Activated B cell treated with CpG ODN at 0.5 μM for 24 hours (primary cell): ENCODE data around the gene DDX39B. TPM values are rescaled to one million over a fixed set of nuclear protein-coding genes. Genes with fewer than 3 reads are reported as not detected.

Experiments
- ATAC-seq: fragments of 200-7000 bp; cut with Tn5 transposase; one replicate; pipeline ENCODE4 v1.10.0; 2021; ENCODE audit warnings: low read depth, mild to moderate bottlenecking, moderate library complexity
- CTCF ChIA-PET: fragments of 350-600 bp; sonication (Branson Sonifier 250); formaldehyde crosslinking; loops from one replicate; lab custom pipeline; 2021; ENCODE audit warnings: antibody characterized with exemption; lab: Charles Lee
- POLR2A ChIA-PET: fragments of 350-600 bp; sonication (Branson Sonifier 250); formaldehyde crosslinking; loops from one replicate; lab custom pipeline; 2021; ENCODE audit warnings: antibody characterized with exemption; lab: Charles Lee
- DNase-seq: peaks from one replicate; pipeline ENCODE4 v3.0.0; 2022
- H3K27ac Mint-ChIP-seq: one replicate; pipeline ENCODE4 v1.8.0; 2020; ENCODE audit warnings: mixed read lengths
- H3K27me3 Mint-ChIP-seq: one replicate; pipeline ENCODE4 v1.8.0; 2021; ENCODE audit warnings: mixed read lengths
- H3K36me3 Mint-ChIP-seq: one replicate; pipeline ENCODE4 v1.8.0; 2021; ENCODE audit warnings: low read depth, mixed read lengths
- H3K4me1 Mint-ChIP-seq: one replicate; pipeline ENCODE4 v1.8.0; 2021; ENCODE audit warnings: mixed read lengths
- H3K4me3 Mint-ChIP-seq: one replicate; pipeline ENCODE4 v1.8.0; 2020; ENCODE audit warnings: mild to moderate bottlenecking, mixed read lengths
- H3K9me3 Mint-ChIP-seq: one replicate; pipeline ENCODE4 v1.8.0; 2020; ENCODE audit warnings: mixed read lengths
- CTCF ChIP-seq: fragments of 200-600 bp; IDR thresholded peaks from one replicate; pipeline ENCODE4 v1.8.0; 2022; ENCODE audit warnings: antibody characterized with exemption, mild to moderate bottlenecking
- intact Hi-C: fragments of 100-400 bp; cut with micrococcal nuclease; formaldehyde crosslinking; loops from one replicate; pipeline ENCODE4 v1.15.1; 2024
- total RNA-seq: library from RNA; stranded (reverse); gene quantifications from 2 replicates; pipeline ENCODE4 v1.2.3, GENCODE V29; 2022

The DDX39B gene
- total RNA-seq, 1 donor from 2014 or later = 484 TPM

GRCh38 chr6:31575952-31576685 lies 34.3 kb upstream of the DDX39B start:
- Mint-ChIP-seq H3K36me3 (peaks cover 65% of the 10 kb centered on the region), H3K9me3 (no peaks in the 10 kb centered on the region), H3K27me3 (no peaks in the 10 kb centered on the region), H3K27ac (peak overlapping the region; percentile 99), H3K4me1 (peaks cover 91% of the 10 kb centered on the region), H3K4me3 (peak overlapping the region; percentile 98)
- DNase-seq (no peak), ATAC-seq (no peak)
- intact Hi-C loops = loop anchor here (1.0 to 2.0 kb wide), 2 partner anchors 10 to 77 kb away; partner anchors contain the start of genes BAG6 and LST1
- ChIA-PET CTCF (interaction anchor here (1.0 to 25.7 kb wide), 5 partner anchors 8 to 23 kb away, joined by 3 to 611 read pairs (median 33); partner anchors contain the start of genes ATP6V1G2, DDX39B, LST1 and LTB), POLR2A (interaction anchor here (0.6 to 26.0 kb wide), 21 partner anchors 1 to 961 kb away, joined by 3 to 1155 read pairs (median 6); partner anchors contain the start of genes ABHD16A, ATP6V1G2, BAG6 and C6orf47)
- TF ChIP-seq CTCF = no peak

- Mint-ChIP-seq H3K4me1 (peaks cover 95% of the 10 kb centered on the region), H3K9me3 (no peaks in the 10 kb centered on the region), H3K36me3 (peaks cover 61% of the 10 kb centered on the region), H3K27me3 (no peaks in the 10 kb centered on the region), H3K4me3 (peak within 1 kb of the TSS; percentile 98), H3K27ac (peak within 1 kb of the TSS; percentile 99)
- DNase-seq (peak; percentile 66), ATAC-seq (peak; percentile 51)
- TF ChIP-seq CTCF = no peak
- intact Hi-C loops = loop anchor here (2.0 kb wide), 1 partner anchor 77 kb away; the partner anchor contains the start of gene BAG6
- ChIA-PET CTCF (interaction anchor here (1.0 to 25.7 kb wide), 5 partner anchors 9 to 22 kb away, joined by 3 to 611 read pairs (median 33); partner anchors contain the start of genes ATP6V1G2, DDX39B, LST1 and LTB), POLR2A (interaction anchor here (0.8 to 26.0 kb wide), 18 partner anchors 1 to 257 kb away, joined by 3 to 1155 read pairs (median 6); partner anchors contain the start of genes ABHD16A, BAG6, C6orf47 and CLIC1)
These were observed 33.6 kb upstream of the DDX39B start, which contains the start of gene TNF for GRCh38 chr6:31575335-31575901. Gene TNF (plus strand): TSS chr6:31575565. CDS start chr6:31575742, 177 bp downstream.

GRCh38 chr6:31574106-31575061 lies 32.6 kb upstream of the DDX39B start:
- ChIA-PET CTCF (interaction anchor here (1.0 to 25.7 kb wide), 5 partner anchors 10 to 22 kb away, joined by 3 to 611 read pairs (median 33); partner anchors contain the start of genes ATP6V1G2, DDX39B, LST1 and LTB), POLR2A (interaction anchor here (0.6 to 26.0 kb wide), 21 partner anchors 2 to 1924 kb away, joined by 3 to 1155 read pairs (median 6); partner anchors contain the start of genes ABHD16A, BAG6, C6orf47 and CLIC1)
- peak; percentile 6 for ATAC-seq
- intact Hi-C loops = loop anchor here (2.0 kb wide), 1 partner anchor 78 kb away; the partner anchor contains the start of gene BAG6
- no peak for TF ChIP-seq CTCF
- no peaks in the 10 kb centered on the region for H3K9me3 Mint-ChIP-seq
- peak overlapping the region; percentile 99 for H3K27ac Mint-ChIP-seq
- H3K4me1 Mint-ChIP-seq = peaks cover 95% of the 10 kb centered on the region
- H3K36me3 Mint-ChIP-seq = peaks cover 55% of the 10 kb centered on the region
- H3K27me3 Mint-ChIP-seq = no peaks in the 10 kb centered on the region
- DNase-seq = no peak
- peak overlapping the region; percentile 98 for H3K4me3 Mint-ChIP-seq

- ATAC-seq (no peak), DNase-seq (no peak)
- peaks cover 48% of the 10 kb centered on the region for H3K36me3 Mint-ChIP-seq
- TF ChIP-seq CTCF = no peak
- no peaks in the 10 kb centered on the region for H3K9me3 Mint-ChIP-seq
- POLR2A ChIA-PET = interaction anchor here (0.6 to 26.0 kb wide), 8 partner anchors 3 to 109 kb away, joined by 3 to 1155 read pairs (median 121); partner anchors contain the start of genes BAG6, LST1, LTA and LTB
- peaks cover 95% of the 10 kb centered on the region for H3K4me1 Mint-ChIP-seq
- intact Hi-C loops = loop anchor here (2.0 kb wide), 1 partner anchor 79 kb away; the partner anchor contains the start of gene BAG6
- CTCF ChIA-PET = interaction anchor here (5.0 to 25.7 kb wide), 3 partner anchors 11 to 23 kb away, joined by 33 to 611 read pairs (median 577); partner anchors contain the start of genes ATP6V1G2, DDX39B, LST1 and LTB
- peak overlapping the region; percentile 98 for H3K4me3 Mint-ChIP-seq
- no peaks in the 10 kb centered on the region for H3K27me3 Mint-ChIP-seq
- peak overlapping the region; percentile 99 for H3K27ac Mint-ChIP-seq
These were observed 31.7 kb upstream of the DDX39B start for GRCh38 chr6:31573239-31574105.
